CD14-positive monocyte (primary cell): ENCODE data around the gene CLDN3. TPM values are rescaled to one million over a fixed set of nuclear protein-coding genes. Genes with fewer than 3 reads are reported as not detected.

Experiments used
- DNase-seq, 3 donors: peaks; one replicate each; pipeline ENCODE4 v3.0.0-alpha.2; 2011 to 2022
- H2AFZ ChIP-seq: 2 replicates; pipeline ENCODE4 v1.6.0; 2012; ENCODE audit warnings: mild to moderate bottlenecking, low read depth, low read length, inconsistent platforms; ENCODE audit not compliant: insufficient read depth, poor library complexity, severe bottlenecking
- H3K27ac ChIP-seq, 2 donors: 1 replicate in 1 of 2; 2 replicates in 1 of 2; pipeline ENCODE4 v1.5.1; 2012 to 2013; ENCODE audit warnings: low read length in 2 of 2, control low read depth in 1 of 2, inconsistent platforms in 1 of 2, low read depth in 1 of 2, mild to moderate bottlenecking in 1 of 2
- H3K27me3 ChIP-seq, 2 donors: one replicate each; pipeline versions ENCODE4 v1.6.0 to v1.6.1; 2011 to 2013; ENCODE audit warnings: low read length in 2 of 2; ENCODE audit not compliant: control insufficient read depth in 2 of 2, insufficient read depth in 2 of 2
- H3K36me3 ChIP-seq, 2 donors: replicated peaks in 1 of 2; 1 replicate in 1 of 2; 2 replicates in 1 of 2; pipeline versions ENCODE4 v1.5.1 to v1.6.1; 2012 to 2013; ENCODE audit warnings: low read length in 2 of 2, control low read depth in 1 of 2, inconsistent platforms in 1 of 2, mild to moderate bottlenecking in 1 of 2; ENCODE audit not compliant: insufficient read depth in 2 of 2, control insufficient read depth in 1 of 2
- H3K4me1 ChIP-seq, 2 donors: 1 replicate in 1 of 2; 2 replicates in 1 of 2; pipeline versions ENCODE4 v1.5.1 to v1.6.1; 2012 to 2013; ENCODE audit warnings: low read length in 2 of 2, control low read depth in 1 of 2, inconsistent platforms in 1 of 2, mild to moderate bottlenecking in 1 of 2, moderate library complexity in 1 of 2; ENCODE audit not compliant: insufficient read depth in 2 of 2, control insufficient read depth in 1 of 2
- H3K4me2 ChIP-seq: replicated peaks from 2 replicates; pipeline ENCODE3; 2012; ENCODE audit warnings: low read length, moderate library complexity, mild to moderate bottlenecking; ENCODE audit not compliant: poor library complexity, severe bottlenecking; ENCODE audit errors: extremely low read depth
- H3K4me3 ChIP-seq, 3 experiments: fragments of 200-600 bp in 1 of 3; sonication (generic) in 1 of 3; replicated peaks in 1 of 3; 1 replicate in 2 of 3; 2 replicates in 1 of 3; pipeline ENCODE4 v1.5.1; 2011 to 2013; ENCODE audit warnings: low read length in 3 of 3, mild to moderate bottlenecking in 3 of 3, control low read depth in 2 of 3, low read depth in 2 of 3, inconsistent platforms in 1 of 3, moderate library complexity in 1 of 3
- H3K79me2 ChIP-seq: 2 replicates; pipeline ENCODE4 v1.6.0; 2012; ENCODE audit warnings: mild to moderate bottlenecking, control low read depth, inconsistent platforms, low read length, moderate library complexity; ENCODE audit not compliant: insufficient read depth
- H3K9ac ChIP-seq: 2 replicates; pipeline ENCODE4 v1.6.0; 2017; ENCODE audit warnings: low read length, mild to moderate bottlenecking; ENCODE audit not compliant: insufficient read depth, poor library complexity, severe bottlenecking
- H3K9me3 ChIP-seq, 2 donors: replicated peaks in 1 of 2; 1 replicate in 1 of 2; 2 replicates in 1 of 2; pipeline versions ENCODE4 v1.5.1 to v1.6.1; 2012 to 2013; ENCODE audit warnings: low read length in 2 of 2, control low read depth in 1 of 2; ENCODE audit not compliant: control insufficient read depth in 1 of 2, insufficient read depth in 1 of 2
- H4K20me1 ChIP-seq: 2 replicates; pipeline ENCODE4 v1.6.0; 2012; ENCODE audit warnings: mild to moderate bottlenecking, low read length, control low read depth, moderate library complexity; ENCODE audit not compliant: insufficient read depth
- H3K27ac Mint-ChIP-seq, 7 donors: one replicate each; pipeline ENCODE4 v1.8.0; 2020; ENCODE audit warnings: mild to moderate bottlenecking in 7 of 7, mixed read lengths in 7 of 7, moderate library complexity in 6 of 7, inconsistent platforms in 2 of 7
- H3K27me3 Mint-ChIP-seq, 3 donors: one replicate each; pipeline ENCODE4 v1.8.0; 2021 to 2022; ENCODE audit warnings: low read depth in 3 of 3, mild to moderate bottlenecking in 3 of 3, mixed read lengths in 3 of 3, moderate library complexity in 3 of 3, inconsistent platforms in 1 of 3
- H3K36me3 Mint-ChIP-seq, 2 donors: one replicate each; pipeline ENCODE4 v1.8.0; 2020; ENCODE audit warnings: mixed read lengths in 2 of 2, inconsistent platforms in 1 of 2, mild to moderate bottlenecking in 1 of 2
- H3K4me1 Mint-ChIP-seq: one replicate; pipeline ENCODE4 v1.8.0; 2020; ENCODE audit warnings: mild to moderate bottlenecking, mixed read lengths
- H3K4me3 Mint-ChIP-seq, 2 donors: one replicate each; pipeline ENCODE4 v1.8.0; 2020; ENCODE audit warnings: mild to moderate bottlenecking in 2 of 2, mixed read lengths in 2 of 2, moderate library complexity in 1 of 2
- H3K9me3 Mint-ChIP-seq, 7 donors: one replicate each; pipeline ENCODE4 v1.8.0; 2020 to 2022; ENCODE audit warnings: mixed read lengths in 7 of 7, mild to moderate bottlenecking in 6 of 7, moderate library complexity in 6 of 7, inconsistent platforms in 2 of 7
- WGBS: methylation state at CpG from one replicate; pipeline ENCODE4 v1.1.5; 2013; ENCODE audit warnings: missing lambda C conversion rate; ENCODE audit not compliant: insufficient coverage; 5-methylcytosine and 5-hydroxymethylcytosine counted together
- intact Hi-C, 2 donors: fragments of 100-400 bp; cut with micrococcal nuclease; formaldehyde crosslinking; loops; one replicate each; pipeline versions ENCODE4 v1.15.0 to v1.15.1; 2023
- polyA plus RNA-seq, 3 donors: library from polyadenylated mRNA; depleted of rRNA in 1 of 3; unstranded in 2 of 3; stranded (reverse) in 1 of 3; fragments of 300-500 nt in 2 of 3; fragments of >200 nt in 1 of 3; fragmentation: Illumina TruSeq in 2 of 3; gene quantifications; 1 replicate in 2 of 3; 2 replicates in 1 of 3; pipeline ENCODE4 v1.2.3, GENCODE V29; 2012 to 2021
- small RNA-seq: library from RNA; depleted of rRNA; stranded (forward); fragments of <200 nt; gene quantifications from one replicate; pipeline ENCODE3, GENCODE V24; 2012; ENCODE audit warnings: low read depth; ENCODE audit not compliant: insufficient read length
- TF ChIP-seq, protein P1 (sequence below): fragments of 200-600 bp; IDR thresholded peaks from one replicate; pipeline ENCODE4 v1.8.0; 2022; ENCODE audit warnings: antibody characterized with exemption, mild to moderate bottlenecking

The CLDN3 gene
- polyA plus RNA-seq, 3 donors, result not detected

DNA sequence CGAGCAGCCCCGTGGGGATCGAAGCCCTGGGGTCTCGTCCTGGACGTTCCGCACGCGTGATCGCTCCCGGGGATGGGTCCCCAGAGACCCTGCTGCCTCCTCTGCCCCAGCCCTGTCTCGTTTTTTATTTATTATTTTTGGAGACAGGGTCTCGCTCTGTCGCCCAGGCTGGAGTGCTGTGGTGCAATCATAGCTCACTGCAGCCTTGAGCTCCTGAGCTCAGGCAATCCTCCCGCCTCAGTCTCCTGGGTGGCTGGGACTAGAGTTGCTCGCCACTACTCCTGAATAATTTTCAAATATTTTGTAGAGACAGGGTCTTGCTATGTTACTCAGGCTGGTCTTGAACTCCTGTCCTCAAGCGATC is 50.3 kb downstream of the CLDN3 start:
- intact Hi-C loops, result loop anchor here (2.0 to 5.0 kb wide), 2 partner anchors 52 to 133 kb away; partner anchors contain the start of gene VPS37D (in 1 of the 2)
- Histone ChIP-seq H3K27me3 (peaks cover 31 to 85% of the 10 kb centered on the region in 2 donors), H3K36me3 (no peaks in the 10 kb centered on the region), H3K27ac (no peak overlapping the region), H4K20me1 (no peaks in the 10 kb centered on the region), H3K4me3 (peak overlapping the region in 1 of 3 experiments; percentile 68), H3K4me2 (peak overlapping the region; percentile 60), H2AFZ (no peak overlapping the region), H3K4me1 (peaks cover 35 to 47% of the 10 kb centered on the region in 2 donors), H3K9ac (no peak overlapping the region), H3K9me3 (peaks cover 0 to 9% of the 10 kb centered on the region in 2 donors), H3K79me2 (no peaks in the 10 kb centered on the region)
- peak overlapping the region in 4 of 7 donors; percentile 30 to 88 (median 65) for H3K27ac Mint-ChIP-seq
- TF ChIP-seq, protein P1, sequence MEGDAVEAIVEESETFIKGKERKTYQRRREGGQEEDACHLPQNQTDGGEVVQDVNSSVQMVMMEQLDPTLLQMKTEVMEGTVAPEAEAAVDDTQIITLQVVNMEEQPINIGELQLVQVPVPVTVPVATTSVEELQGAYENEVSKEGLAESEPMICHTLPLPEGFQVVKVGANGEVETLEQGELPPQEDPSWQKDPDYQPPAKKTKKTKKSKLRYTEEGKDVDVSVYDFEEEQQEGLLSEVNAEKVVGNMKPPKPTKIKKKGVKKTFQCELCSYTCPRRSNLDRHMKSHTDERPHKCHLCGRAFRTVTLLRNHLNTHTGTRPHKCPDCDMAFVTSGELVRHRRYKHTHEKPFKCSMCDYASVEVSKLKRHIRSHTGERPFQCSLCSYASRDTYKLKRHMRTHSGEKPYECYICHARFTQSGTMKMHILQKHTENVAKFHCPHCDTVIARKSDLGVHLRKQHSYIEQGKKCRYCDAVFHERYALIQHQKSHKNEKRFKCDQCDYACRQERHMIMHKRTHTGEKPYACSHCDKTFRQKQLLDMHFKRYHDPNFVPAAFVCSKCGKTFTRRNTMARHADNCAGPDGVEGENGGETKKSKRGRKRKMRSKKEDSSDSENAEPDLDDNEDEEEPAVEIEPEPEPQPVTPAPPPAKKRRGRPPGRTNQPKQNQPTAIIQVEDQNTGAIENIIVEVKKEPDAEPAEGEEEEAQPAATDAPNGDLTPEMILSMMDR, result no peak
- H3K27me3 Mint-ChIP-seq, result peaks cover 75 to 85% (median 79%) of the 10 kb centered on the region in 3 donors
- H3K36me3 Mint-ChIP-seq, result peaks cover 6 to 18% of the 10 kb centered on the region in 2 donors
- 6% methylated on average over 13 of the region's 16 CpGs for WGBS
- peaks cover 39% of the 10 kb centered on the region for H3K4me1 Mint-ChIP-seq
- H3K9me3 Mint-ChIP-seq, result peaks cover 0 to 22% (median 14%) of the 10 kb centered on the region in 7 donors
- no peak for DNase-seq
- peak overlapping the region; percentile 76 to 92 for H3K4me3 Mint-ChIP-seq

Small RNA genes lying within 50 kb of the gene (small RNA-seq; reads per million reads assigned to genes)
- gene RN7SL265P, result not detected

Other genes with a start within 250 kb of the CLDN3 start
- 10 to 100 TPM in 1 of 3 donors, 1 to 10 TPM in 2; 2.5 to 12.1 (median 5.0) TPM for gene BAZ1B, start 248.0 kb downstream of the CLDN3 start, polyA plus RNA-seq
- 10 to 100 TPM; 53.5 to 73.8 (median 68.7) TPM for gene BCL7B, start 212.6 kb downstream of the CLDN3 start, polyA plus RNA-seq
- 10 to 100 TPM; 10.4 to 40.1 (median 26.2) TPM for gene TBL2, start 191.7 kb downstream of the CLDN3 start, polyA plus RNA-seq
- gene MLXIPL, start 145.7 kb downstream of the CLDN3 start, polyA plus RNA-seq, result under 1 TPM in 2 of 3 donors, not detected in 1; 0.15 to 0.24 TPM
- gene VPS37D, start 102.4 kb downstream of the CLDN3 start, polyA plus RNA-seq, result not detected
- gene DNAJC30, start 86.8 kb downstream of the CLDN3 start, polyA plus RNA-seq, result 1 to 10 TPM; 2.4 to 5.2 (median 3.2) TPM
- 10 to 100 TPM; 44.5 to 51.9 (median 51.1) TPM for gene BUD23, start 86.7 kb downstream of the CLDN3 start, polyA plus RNA-seq
- gene STX1A, start 50.6 kb downstream of the CLDN3 start, polyA plus RNA-seq, result 1 to 10 TPM in 1 of 3 donors, under 1 TPM in 2; 0.27 to 2.7 (median 0.37) TPM
- 10 to 100 TPM; 20.3 to 23.5 (median 22.1) TPM for gene ABHD11, start 31.5 kb downstream of the CLDN3 start, polyA plus RNA-seq
- under 1 TPM in 1 of 3 donors, not detected in 2; 0.01 TPM for gene CLDN4, start 60.7 kb upstream of the CLDN3 start, polyA plus RNA-seq
- gene METTL27, start 72.2 kb upstream of the CLDN3 start, polyA plus RNA-seq, result 1 to 10 TPM; 1.1 to 2.1 (median 1.2) TPM
- not detected for gene TMEM270, start 90.9 kb upstream of the CLDN3 start, polyA plus RNA-seq